PFSK-1 (cell line): Measurements from ENCODE around the gene ZFHX3.

Source experiments
- POLR2AphosphoS5 ChIP-seq: IDR thresholded peaks from 2 replicates; pipeline ENCODE4 v1.6.1; 2012; ENCODE audit warnings: low read depth, mild to moderate bottlenecking, control low read depth, low read length, moderate library complexity
- SIN3A ChIP-seq: IDR thresholded peaks from 2 replicates; pipeline ENCODE4 v1.6.1; 2012; ENCODE audit warnings: mild to moderate bottlenecking, low read length, moderate library complexity, borderline replicate concordance; ENCODE audit not compliant: insufficient read depth
- TAF1 ChIP-seq: IDR thresholded peaks from 2 replicates; pipeline ENCODE4 v1.6.1; 2012; ENCODE audit warnings: low read length, control low read depth, borderline replicate concordance; ENCODE audit not compliant: insufficient read depth
- TF ChIP-seq, protein P1 (sequence below), 2 experiments: IDR thresholded peaks; 2 replicates each; pipeline versions ENCODE4 v1.6.1 to v1.8.0; 2011 to 2012; ENCODE audit warnings: low read depth in 2 of 2, low read length in 2 of 2, control low read depth in 1 of 2, inconsistent platforms in 1 of 2, mild to moderate bottlenecking in 1 of 2, moderate library complexity in 1 of 2; ENCODE audit not compliant: insufficient read depth in 1 of 2

DNA sequence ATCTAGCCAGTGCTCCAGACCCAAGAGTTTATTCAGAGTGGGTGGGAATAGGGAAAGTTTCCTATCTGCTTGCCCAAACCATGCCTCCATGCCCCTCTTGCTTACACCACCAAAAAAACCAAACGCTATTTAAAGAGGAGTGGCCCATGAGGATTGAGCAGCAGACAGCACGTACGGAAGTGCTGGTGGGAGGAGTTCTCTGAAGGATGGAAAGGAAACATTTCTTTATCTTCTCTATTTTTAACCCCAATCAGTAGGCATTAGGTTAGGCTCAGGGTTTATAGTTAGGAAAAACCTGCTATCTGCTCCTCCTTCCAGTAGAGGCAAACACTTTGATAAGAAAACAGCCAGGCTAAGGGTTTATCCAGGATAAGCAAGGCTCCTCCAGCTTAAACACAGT is 235.3 kb downstream of the ZFHX3 start:
- TF ChIP-seq, protein P1, sequence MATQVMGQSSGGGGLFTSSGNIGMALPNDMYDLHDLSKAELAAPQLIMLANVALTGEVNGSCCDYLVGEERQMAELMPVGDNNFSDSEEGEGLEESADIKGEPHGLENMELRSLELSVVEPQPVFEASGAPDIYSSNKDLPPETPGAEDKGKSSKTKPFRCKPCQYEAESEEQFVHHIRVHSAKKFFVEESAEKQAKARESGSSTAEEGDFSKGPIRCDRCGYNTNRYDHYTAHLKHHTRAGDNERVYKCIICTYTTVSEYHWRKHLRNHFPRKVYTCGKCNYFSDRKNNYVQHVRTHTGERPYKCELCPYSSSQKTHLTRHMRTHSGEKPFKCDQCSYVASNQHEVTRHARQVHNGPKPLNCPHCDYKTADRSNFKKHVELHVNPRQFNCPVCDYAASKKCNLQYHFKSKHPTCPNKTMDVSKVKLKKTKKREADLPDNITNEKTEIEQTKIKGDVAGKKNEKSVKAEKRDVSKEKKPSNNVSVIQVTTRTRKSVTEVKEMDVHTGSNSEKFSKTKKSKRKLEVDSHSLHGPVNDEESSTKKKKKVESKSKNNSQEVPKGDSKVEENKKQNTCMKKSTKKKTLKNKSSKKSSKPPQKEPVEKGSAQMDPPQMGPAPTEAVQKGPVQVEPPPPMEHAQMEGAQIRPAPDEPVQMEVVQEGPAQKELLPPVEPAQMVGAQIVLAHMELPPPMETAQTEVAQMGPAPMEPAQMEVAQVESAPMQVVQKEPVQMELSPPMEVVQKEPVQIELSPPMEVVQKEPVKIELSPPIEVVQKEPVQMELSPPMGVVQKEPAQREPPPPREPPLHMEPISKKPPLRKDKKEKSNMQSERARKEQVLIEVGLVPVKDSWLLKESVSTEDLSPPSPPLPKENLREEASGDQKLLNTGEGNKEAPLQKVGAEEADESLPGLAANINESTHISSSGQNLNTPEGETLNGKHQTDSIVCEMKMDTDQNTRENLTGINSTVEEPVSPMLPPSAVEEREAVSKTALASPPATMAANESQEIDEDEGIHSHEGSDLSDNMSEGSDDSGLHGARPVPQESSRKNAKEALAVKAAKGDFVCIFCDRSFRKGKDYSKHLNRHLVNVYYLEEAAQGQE (IDR thresholded peaks at IDR 0.05; ENCODE audit: insufficient read depth in 1 of 2, low read depth in 2 of 2, low read length in 2 of 2), result no peak
- TF ChIP-seq TAF1 (no peak), SIN3A (no peak), POLR2AphosphoS5 (no peak)
